GM18867 (cell line): ENCODE data around the gene MGAT5.
A peak's percentile ranks its signal among the peaks of the same experiment; 100 is the strongest.

Source experiments
- ATAC-seq: cut with Tn5 transposase; IDR thresholded peaks from one replicate; pipeline ENCODE4 v1.9.1; 2021; ENCODE audit warnings: mild to moderate bottlenecking, moderate library complexity; ENCODE audit not compliant: unreplicated experiment

The MGAT5 gene, protein sequence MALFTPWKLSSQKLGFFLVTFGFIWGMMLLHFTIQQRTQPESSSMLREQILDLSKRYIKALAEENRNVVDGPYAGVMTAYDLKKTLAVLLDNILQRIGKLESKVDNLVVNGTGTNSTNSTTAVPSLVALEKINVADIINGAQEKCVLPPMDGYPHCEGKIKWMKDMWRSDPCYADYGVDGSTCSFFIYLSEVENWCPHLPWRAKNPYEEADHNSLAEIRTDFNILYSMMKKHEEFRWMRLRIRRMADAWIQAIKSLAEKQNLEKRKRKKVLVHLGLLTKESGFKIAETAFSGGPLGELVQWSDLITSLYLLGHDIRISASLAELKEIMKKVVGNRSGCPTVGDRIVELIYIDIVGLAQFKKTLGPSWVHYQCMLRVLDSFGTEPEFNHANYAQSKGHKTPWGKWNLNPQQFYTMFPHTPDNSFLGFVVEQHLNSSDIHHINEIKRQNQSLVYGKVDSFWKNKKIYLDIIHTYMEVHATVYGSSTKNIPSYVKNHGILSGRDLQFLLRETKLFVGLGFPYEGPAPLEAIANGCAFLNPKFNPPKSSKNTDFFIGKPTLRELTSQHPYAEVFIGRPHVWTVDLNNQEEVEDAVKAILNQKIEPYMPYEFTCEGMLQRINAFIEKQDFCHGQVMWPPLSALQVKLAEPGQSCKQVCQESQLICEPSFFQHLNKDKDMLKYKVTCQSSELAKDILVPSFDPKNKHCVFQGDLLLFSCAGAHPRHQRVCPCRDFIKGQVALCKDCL

DNA sequence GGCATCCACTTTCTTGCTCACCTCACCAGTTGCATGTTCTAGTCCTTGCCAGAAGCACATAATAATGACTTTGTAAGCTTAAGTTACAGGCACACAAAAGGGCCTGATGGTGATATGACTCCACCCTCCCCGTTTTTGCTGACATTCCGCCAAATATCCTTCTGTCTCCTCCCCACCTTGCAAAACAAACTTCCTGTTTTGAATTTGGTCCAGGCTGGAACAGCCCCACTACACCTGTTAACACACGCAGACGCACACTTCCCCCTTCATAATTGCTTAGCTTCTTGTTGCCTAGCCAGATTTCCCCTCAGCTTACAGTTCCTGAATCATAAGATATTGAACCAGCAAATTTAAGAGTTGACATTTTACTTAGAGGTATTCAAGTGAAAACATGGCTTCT is at the start of gene MGAT5:
TSS of gene MGAT5 (plus strand) at position 269 of the 400 bp plus-strand sequence. CDS start 332 bp downstream, outside the sequence.
- no peak for ATAC-seq

DNA sequence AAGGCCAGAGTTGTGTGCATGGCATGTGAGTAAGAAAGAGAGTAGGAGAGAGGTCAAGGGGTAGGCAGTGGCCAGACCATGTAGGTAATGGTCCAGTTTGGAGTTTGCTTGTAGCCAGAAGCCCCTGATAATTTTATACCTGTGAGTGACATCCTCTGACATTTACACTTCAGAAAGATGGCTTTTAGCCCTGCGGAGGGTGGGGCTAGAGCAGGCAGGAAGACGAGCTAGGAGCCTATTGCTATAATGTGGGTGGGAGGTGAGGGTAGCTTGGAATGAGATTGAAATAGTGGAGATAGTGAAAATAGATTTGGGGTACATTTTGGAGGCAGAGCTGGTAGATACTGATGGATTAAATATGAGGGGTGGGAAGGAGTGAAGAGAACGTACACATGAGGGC is 48.8 kb upstream of the MGAT5 start:
- no peak for ATAC-seq

DNA sequence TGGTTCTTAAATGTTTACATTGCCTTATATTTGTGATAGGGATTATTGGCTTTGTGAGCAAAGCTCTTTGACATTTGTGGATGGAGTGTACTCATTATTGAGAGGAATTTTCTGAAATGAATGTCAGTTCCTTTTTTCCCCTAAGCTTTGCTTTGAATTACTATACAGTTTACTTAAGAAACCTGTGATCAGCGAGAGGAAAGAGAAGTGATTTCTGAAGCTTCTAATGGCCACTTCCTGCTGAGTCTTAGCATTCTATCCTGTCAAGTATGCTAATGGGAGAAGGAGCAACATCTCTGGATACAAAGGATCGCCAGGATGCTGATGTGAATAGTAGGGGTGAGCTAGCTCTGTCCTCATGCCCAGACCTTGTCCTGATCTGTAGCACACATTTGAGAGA is 47.8 kb upstream of the MGAT5 start:
- peak; percentile 45 for ATAC-seq

DNA sequence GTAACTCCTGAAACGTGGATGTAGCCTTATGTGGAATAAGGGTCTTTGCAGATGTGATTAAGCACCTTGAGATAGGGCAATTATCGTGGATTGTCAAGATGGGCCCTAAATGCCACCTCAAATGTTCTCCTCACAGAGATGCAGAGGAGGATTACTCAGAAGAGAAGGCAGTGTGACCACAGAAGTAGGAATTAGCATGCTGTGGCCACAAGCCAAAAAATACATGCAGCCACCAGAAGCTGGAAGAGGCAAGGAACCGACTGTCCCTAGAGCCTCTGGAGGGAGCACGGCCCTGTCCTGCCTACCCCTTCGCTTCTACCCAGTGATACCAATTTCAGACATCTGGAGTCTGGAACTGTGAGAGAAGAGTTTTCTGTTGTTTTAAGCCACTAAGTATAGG is 47.3 kb upstream of the MGAT5 start:
- ATAC-seq: no peak

DNA sequence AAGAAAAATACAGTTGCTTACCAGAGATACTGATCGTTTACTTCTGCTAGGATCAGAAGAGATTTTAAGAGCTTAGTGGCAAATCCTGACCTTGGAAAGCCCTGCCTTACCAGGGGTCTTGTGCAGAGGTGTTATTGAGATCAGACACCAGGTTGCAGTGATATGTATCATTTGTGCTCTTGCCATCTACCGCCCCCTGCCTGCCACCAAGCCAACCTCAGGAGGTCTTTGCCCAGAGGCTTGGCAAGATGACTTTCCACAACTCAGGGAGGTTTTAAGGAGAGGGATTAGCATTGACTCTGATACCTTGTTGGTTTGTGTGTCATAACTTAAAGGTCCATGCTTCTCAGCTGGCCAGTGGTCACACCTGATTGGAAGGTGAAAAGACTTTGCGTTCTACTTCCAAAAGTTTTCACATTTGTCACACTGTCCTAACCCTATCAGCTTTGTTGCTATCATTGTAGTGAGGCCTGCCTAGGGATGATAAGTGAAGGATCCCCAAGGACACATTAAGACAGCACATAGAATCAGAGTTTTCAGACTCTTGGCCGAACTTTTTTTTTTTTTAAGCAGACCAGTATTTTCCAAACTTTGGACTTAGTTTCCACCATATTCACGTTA is 46.2 kb upstream of the MGAT5 start:
- peak; percentile 88 for ATAC-seq

DNA sequence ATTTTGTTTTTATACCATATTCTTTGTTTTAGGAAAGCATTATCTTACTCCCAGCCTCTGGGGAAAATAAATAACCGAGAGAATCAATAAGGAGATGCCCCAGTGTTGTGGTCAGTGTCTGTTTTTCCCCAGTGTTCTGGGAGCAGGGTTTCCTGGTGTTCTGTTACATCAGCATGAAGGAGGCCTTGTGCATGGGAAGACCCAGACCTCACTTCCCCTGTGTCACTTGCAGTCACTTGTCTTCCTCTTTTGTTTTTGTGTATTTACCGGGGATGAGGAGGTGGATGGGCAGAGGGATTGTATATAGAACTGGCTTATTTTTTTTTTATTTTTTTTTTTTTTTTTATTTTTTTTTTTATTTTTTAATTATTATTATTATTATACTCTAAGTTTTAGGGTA is 45.0 kb upstream of the MGAT5 start:
- no peak for ATAC-seq

DNA sequence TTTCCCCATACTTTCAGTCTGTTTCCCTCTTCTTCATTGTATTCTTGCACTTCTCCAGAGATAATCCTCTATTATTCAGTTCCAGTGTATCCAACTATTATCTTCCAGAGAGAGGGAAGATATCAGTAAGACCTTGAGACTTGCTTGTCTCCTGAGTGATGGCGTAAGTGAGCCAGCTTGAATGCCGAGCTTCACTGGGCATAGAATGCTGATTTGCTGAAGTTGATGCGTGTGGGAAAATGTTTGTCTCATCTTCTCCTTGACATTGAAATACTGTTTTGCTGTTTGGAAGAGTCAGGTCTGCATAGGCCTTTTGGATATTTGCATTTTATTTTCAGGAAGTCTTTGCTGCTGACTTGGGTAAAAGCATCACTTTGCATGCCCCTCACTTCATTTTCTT is 41.1 kb upstream of the MGAT5 start:
- ATAC-seq: no peak

DNA sequence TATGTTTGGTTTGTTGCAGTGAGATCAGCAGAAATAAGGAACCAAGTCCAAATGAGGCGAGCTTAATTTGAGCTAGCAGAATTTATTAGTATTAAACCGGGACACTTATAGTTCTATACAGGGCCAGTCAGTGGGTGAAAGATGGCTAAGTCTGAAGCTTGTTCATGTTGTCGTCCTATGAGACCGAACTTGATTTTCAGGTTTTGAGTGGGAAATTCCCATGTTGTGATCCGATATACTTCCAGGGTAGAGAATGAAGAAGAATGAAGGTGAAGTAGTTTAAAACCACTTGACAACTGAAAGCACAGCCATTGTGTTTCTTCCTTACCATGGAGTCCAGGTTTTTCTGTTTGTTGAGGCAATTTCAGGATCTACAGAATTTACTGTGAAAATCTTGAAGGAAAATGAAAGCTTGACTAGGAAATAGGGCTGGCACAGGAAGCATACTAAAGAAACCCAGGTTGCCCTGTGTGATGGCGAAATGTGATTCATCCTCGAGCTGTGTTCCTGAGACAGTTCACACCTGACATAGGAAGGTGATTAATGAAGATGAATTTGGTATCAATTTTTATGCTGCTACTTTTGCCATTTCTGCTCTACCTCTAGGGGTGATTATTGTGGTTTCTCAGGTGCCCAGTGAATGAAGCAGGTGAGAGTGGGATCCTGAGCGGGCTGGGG is 37.6 kb upstream of the MGAT5 start:
- ATAC-seq: no peak

DNA sequence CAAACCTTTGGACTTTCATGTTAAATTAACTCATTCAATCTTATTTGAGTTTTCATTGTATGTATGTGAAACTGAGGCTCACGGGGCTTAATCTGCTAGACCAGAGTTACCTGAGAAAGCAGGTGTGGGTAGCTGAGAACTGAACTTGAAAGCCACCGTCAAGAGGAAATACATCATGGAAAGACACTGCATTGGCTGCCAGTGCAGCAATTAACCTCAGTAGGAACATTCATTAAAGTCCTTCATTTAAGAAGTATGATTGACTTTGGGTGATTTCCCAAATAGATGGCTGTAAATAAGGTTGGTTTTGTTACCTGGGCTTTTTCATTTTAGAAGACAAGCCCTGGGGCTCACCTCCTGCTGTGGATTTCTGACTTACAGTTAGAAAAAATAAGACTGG is 36.5 kb upstream of the MGAT5 start:
- ATAC-seq: peak; percentile 13

DNA sequence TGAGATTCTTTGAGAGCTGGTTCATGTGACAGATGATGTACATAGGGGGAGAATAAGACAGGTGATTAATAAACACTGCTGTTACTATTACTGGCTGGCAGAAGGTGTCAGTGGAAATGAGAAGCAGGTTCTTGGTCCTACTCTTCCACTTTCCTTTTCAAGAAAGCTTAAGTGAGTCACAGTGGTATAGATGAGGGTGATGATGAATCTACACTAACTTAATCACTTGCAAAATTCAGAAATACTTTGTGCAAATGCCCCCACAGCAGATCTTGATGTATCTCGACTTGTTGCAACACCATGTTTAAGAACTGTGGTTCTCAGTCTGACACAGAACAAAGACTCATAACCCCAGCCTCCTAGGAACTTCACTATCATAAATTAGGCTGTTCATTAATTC is 35.9 kb upstream of the MGAT5 start:
- ATAC-seq: peak; percentile 93

DNA sequence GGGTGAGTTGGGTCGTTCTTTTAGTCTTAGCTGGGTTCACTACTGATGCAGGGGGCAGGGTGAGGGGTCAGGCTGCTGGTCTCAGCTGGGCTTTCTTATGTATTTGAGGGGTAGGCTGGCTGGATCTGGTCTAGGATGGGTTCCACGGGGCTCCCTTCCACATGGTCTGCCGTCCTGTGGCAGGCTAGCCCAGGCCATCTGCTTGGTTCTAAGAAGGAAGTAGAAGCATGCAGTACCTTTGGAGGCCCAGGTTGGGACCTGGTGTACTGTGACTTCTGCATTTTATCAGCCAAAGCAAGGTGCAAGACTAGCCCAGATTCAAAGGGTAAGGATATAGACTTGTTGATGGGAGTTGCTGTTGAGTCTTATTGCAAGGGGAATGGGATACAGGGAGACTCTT is 35.5 kb upstream of the MGAT5 start:
- ATAC-seq: peak; percentile 48

DNA sequence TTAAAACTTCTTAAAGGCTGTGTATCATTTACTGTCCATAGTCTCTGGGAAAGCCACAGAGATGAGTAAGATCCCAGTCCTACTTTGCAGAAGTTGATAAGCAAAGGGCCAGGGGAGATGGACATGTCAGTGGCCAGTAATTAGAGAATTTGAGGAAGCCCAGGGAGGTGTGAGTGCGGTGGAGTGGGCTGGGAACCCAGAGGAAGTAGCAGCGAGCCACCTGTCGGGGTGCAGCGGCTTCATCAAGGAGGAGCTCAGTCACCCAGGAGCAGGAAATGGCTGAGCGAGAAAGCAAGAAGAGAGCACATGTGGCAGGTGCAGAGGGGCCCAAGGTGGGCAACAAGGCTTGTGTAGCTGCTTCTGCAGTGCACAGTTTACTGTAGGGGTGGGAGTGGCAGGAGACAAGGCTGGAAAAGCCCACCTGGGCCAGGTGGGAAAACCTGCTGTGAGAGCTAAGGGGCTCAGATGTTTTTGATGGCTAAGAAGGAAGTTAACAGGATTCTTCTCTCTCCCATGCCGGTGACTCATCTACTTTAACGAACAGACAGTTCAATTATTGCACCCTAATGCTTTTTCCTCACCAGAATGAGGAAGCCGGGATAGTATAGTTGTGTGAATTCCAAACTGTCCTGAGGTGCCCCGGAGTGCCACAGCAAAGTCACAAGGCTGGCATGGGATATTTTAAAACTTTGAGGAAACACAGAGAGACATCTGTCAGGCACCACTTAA is 34.8 kb upstream of the MGAT5 start:
- peak; percentile 38 for ATAC-seq

DNA sequence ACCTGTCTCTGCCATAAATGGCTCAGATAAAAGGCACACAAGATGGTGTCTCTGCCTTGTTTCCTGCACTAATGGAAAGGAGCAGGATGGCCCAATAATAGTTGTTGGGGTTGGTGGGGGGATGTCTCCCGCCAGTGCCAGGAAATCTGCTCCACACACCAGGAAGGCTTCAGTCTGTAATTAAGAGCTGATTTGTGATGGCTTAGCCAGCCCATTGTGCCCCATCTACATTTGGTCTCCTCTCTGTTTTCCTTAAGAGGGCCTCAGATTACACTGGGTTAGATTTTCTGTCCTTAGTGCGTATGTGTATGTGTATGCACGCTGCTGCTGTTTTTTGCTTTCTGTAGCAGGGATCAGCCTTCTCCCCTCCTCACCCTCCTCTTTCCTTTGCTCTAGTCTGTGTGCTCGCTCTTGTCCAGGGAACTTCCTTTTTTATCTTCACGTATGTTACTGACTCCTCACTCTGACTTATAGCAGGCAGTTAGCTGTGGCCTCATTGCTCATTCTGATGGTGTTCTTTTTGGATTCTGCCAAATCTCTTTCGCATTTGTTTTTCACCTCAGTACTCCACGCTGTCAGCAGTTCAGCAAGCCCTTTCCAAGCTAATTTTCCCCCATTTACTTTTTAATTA is 33.4 kb upstream of the MGAT5 start:
- no peak for ATAC-seq

DNA sequence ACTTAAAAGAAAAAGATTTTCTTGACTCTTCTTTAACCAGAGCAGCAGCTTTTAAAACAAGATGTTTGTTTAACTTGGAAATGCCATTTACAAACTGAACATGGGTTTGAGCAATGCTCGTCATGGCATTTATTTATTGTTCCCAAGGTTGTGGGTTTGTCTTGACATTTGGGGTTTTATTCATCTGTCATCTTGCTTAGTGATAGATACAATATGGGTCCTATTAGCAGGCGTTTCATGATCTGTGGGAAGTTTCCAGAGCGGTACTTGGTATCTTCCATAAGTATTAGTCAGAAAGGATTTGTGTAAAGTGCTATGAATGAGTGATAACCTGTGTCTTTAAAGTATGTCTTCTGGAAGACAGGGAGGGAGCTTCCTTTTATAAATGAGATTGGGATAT is 29.9 kb upstream of the MGAT5 start:
- ATAC-seq: no peak

DNA sequence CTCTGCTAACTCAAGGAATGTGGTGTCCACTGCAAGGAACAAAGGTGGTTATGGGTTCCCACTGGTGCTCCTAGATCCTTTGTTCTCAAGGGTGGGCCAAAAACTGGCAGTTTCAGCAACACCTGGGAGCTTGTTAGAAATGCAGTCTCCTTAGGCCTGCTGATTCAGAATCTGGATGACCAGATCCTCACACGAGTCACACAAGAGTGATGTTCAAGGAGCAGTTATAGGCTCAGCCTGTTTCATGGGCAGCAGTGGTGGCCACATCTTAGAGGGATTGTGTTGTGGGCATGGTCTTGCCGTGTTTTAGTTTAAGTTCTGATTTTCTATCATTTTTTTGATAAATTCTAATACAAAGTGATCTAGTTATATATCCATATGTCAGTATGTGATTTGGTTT is 28.7 kb upstream of the MGAT5 start:
- ATAC-seq: no peak

DNA sequence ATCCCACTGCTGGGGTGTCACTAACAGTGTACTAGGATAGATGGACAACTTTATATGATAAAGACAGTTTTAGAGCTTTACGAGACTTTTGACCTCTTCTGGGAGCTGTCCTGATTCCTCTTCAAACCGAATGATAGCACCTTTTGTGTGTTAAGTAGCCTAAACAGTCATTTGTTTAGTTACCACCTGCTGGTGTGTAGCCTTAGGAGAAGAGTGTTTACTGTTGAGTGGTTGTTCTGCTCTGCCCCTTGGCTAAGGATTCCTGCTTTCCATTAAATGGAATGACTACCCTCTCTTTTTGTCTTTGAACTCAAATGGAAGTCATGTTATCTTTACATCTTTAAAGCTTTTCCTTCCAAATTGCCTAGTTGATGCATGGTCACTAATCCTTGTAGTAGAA is 28.0 kb upstream of the MGAT5 start:
- no peak for ATAC-seq

DNA sequence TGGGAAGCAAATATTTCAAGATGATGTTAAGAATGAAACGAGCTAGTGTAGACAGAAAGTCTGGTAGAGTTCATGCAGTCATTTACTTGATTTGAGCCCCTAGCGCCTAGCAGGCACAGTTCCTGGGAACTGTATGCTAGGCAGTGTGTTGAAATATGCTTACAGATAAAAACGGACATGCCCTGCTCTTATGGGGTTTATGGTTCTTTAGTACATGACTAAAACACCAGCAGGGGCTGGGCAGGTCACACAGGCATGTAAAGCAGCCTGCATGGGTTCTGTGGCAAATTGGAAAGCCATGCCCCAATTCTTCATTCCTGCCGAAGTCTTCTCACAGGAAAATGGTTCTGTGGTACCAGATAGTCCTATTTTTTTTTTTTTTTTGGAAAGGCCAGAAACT is 27.3 kb upstream of the MGAT5 start:
- no peak for ATAC-seq

DNA sequence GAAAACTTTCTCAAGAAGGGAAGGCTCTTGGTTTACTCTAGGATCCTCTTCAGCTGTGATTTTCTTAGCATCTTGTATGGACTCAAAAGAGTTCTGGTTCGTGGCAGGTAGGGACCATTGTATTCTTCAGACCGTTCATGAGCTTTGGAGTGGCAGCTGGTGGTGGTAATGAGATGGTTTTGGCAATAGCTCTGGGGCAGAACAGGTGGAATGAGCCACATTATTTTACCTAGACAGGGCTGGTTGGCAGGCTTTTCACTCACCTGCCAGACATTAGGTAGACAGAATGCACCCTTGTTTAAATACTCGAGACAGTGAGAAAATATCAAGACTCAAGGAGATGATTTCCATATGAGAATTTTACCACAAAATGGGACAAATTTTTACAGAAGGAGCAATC is 26.2 kb upstream of the MGAT5 start:
- no peak for ATAC-seq

DNA sequence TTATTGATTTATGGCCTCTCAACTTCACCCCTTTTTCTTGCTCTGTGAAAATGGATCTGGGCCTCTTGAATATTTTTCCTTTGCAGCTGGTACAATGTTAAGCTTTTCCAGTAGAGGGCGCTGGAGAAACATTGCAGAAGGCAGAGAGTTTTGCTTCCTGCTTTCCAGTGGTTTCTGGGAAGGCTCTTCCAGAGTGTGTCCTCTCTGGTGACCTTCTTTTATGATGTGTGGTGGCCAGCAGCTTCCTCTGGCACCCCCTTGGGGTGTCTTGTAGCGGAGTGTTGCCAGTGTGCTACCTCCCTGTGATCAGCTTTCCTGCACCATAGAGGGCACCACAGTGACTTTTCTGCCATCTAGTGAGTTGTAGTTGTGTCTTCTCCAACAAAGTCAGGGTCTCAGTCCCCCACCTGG is 25.4 kb upstream of the MGAT5 start:
- ATAC-seq: no peak

DNA sequence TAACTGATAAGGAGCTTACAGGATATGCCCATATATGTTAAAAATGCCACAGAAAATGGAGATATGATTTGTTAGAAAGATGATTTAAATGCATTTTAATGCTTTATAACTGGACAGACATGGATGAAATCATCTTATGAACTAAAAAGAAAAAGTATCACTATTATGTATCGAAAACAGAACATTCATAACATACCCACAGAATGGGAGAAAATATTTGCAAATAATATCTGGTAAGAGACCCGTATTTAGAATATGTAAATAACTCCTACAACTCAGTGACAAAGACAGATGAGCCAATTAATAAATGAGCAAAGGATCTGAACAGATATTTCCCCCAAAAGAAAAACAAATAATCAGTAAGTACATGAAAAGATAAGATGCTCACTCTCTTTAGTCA is 24.3 kb upstream of the MGAT5 start:
- no peak for ATAC-seq
